MM.1S (cell line): Measurements from ENCODE around the gene ZNF618.

Experiments
- CTCF ChIP-seq: fragments of 300-600 bp; sonication (generic); IDR thresholded peaks from 2 replicates; pipeline ENCODE4 v1.5.1; 2016; ENCODE audit warnings: antibody characterized with exemption, low read length, mixed read lengths
- EZH2 ChIP-seq: fragments of 300-600 bp; sonication (generic); optimal IDR thresholded peaks from 2 replicates; pipeline ENCODE3; 2017; ENCODE audit warnings: low read depth, mild to moderate bottlenecking, antibody characterized with exemption, low read length, mixed read lengths

DNA sequence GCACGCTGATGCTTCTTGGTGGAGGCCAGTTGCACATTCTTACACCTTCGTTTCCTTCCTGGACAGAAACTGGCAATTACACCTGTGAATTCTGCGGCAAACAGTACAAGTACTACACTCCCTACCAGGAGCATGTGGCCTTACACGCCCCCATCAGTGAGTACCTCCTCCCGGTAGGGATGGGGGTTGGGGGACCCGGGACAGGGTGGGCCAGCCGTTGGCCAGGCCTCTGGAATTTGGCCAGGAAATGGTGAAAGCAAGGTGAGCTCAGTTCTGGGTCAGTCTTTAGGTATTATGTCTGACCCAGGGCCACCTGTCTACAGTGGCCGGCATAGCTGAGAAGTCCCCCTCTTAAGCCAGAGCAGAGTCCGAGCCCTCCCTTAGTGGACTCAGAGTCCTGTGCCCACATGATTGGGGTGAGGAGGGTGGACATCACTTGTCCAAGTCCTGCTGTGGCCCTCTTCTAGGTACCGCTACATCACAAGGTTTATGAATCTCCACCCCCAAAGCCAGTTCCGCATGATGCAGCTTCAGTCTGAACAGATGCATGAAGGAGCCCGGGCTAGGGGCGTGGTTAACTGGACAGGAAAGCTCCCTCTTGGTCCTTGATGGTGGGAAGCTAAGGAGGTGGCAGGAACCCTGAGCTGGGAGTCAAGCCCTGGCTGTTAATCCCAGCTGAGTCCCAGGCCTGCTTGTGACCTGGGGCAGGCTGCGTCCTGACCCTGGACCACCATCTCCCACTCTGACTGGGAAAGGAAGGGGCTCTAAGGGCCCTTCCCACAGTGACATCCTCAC, 140.7 kb downstream of the ZNF618 start:
- TF ChIP-seq CTCF (no peak), EZH2 (no peak)
